ENCODE measurements around the gene EFNA5. TPM values are rescaled to one million over a fixed set of nuclear protein-coding genes. Genes with fewer than 3 reads are reported as not detected.

EFNA5 gene
- total and polyA plus RNA-seq, 2 experiments from 2014 or later, result 7.5 to 10.1 TPM

- peaks cover 7% of the 10 kb centered on the region; the same call in 1 of the 2 replicates for H3K79me2 ChIP-seq (replicated peaks; ENCODE audit: insufficient read depth)
- no peak overlapping the region for H3K4me3 ChIP-seq
- no peaks in the 10 kb centered on the region for H3K9me3 Mint-ChIP-seq
- no peaks in the 10 kb centered on the region for H3F3A ChIP-seq (replicated peaks; ENCODE audit: low read depth)
- no peak overlapping the region for H3K4me3 Mint-ChIP-seq
- no peak for ATAC-seq
- no peaks in the 10 kb centered on the region for H3K27me3 ChIP-seq (ENCODE audit: insufficient read depth)
- no peak overlapping the region for H3K4me2 ChIP-seq
- 0 out of 2 replicates have a peak, but pooled peaks cover 12% of the 10 kb centered on the region for H3K4me1 ChIP-seq (ENCODE audit: insufficient read depth)
- H3K4me1 Mint-ChIP-seq, result peaks cover 30% of the 10 kb centered on the region
- no peaks in the 10 kb centered on the region for H4K20me1 ChIP-seq (replicated peaks; ENCODE audit: insufficient read depth)
- DNase-seq (ENCODE audit: low spot score), result no peak
- H3K27ac Mint-ChIP-seq, result no peak overlapping the region; the same call in 1 of the 2 replicates
- TF ChIP-seq JUNB (IDR thresholded peaks at IDR 0.05; ENCODE audit: unreplicated experiment) (no peak), STAT1 (IDR thresholded peaks at IDR 0.05; ENCODE audit: unreplicated experiment) (no peak), CREB1 (CRISPR knock-in tag; IDR thresholded peaks at IDR 0.05; ENCODE audit: low read depth) (no peak), CTCF (conservative IDR thresholded peaks at IDR 0.05; ENCODE audit: low read depth in 2 of 2) (no peak), NANOG (IDR thresholded peaks at IDR 0.05; ENCODE audit: borderline replicate concordance) (no peak), REST (IDR thresholded peaks at IDR 0.05; ENCODE audit: unreplicated experiment) (no peak), POLR2AphosphoS5 (IDR thresholded peaks at IDR 0.05; ENCODE audit: low read depth) (no peak), EZH2phosphoT487 (IDR thresholded peaks at IDR 0.05; ENCODE audit: unreplicated experiment) (no peak), EZH2 (IDR thresholded peaks at IDR 0.05; ENCODE audit: low read depth, unreplicated experiment) (no peak), ZNF462 (CRISPR knock-in tag; IDR thresholded peaks at IDR 0.05) (no peak), ETS1 (IDR thresholded peaks at IDR 0.05) (no peak), ZNF331 (CRISPR knock-in tag; IDR thresholded peaks at IDR 0.05; ENCODE audit: low read depth) (no peak)
- no peaks in the 10 kb centered on the region for H3K9me2 ChIP-seq (ENCODE audit: insufficient read depth)
- no peak overlapping the region for H2AFZ ChIP-seq
- no peaks in the 10 kb centered on the region for H3K27me3 Mint-ChIP-seq (ENCODE audit: insufficient read depth, low read depth, poor library complexity)
- H3K36me3 ChIP-seq (ENCODE audit: insufficient read depth), result no peaks in the 10 kb centered on the region
- H3K27ac ChIP-seq (ENCODE audit: low read depth), result no peak overlapping the region
- H3K36me3 Mint-ChIP-seq (ENCODE audit: low read depth), result no peaks in the 10 kb centered on the region
These were observed 119.6 kb downstream of the EFNA5 start for GRCh38 chr5:107551088-107551487.
